ENCODE measurements around the gene DSE. TPM values are rescaled to one million over a fixed set of nuclear protein-coding genes. Genes with fewer than 3 reads are reported as not detected.

The DSE gene
- total RNA-seq, 1 experiment from 2014 or later = 38.5 TPM

GRCh38 chr6:116419069-116419786 is 48.5 kb downstream of the DSE start:
- Histone ChIP-seq H3K4me3 (replicated peaks in 1 of 2; ENCODE audit: low read depth in 1 of 2, low read length in 2 of 2) (no peak overlapping the region), H3K4me1 (ENCODE audit: control insufficient read depth in 1 of 2, insufficient read depth in 2 of 2, low read length in 2 of 2) (peaks cover 0 to 10% of the 10 kb centered on the region in 2 experiments; a peak in 2 of 4 replicates), H3K4me2 (ENCODE audit: low read length) (no peak overlapping the region), H4K20me1 (ENCODE audit: insufficient read depth) (no peaks in the 10 kb centered on the region), H3K9me2 (ENCODE audit: insufficient read depth) (no peaks in the 10 kb centered on the region), H3K79me2 (ENCODE audit: insufficient read depth, low read length) (no peaks in the 10 kb centered on the region; the same call in 1 of the 2 replicates), H2AFZ (ENCODE audit: low read depth, low read length, poor library complexity, severe bottlenecking) (no peak overlapping the region), H3K27ac (ENCODE audit: low read depth, low read length) (no peak overlapping the region), H3K27me3 (ENCODE audit: insufficient read depth, low read length) (no peaks in the 10 kb centered on the region), H3K9me3 (ENCODE audit: control insufficient read depth in 1 of 2, insufficient read depth in 1 of 2, low read depth in 1 of 2, low read length in 2 of 2) (no peaks in the 10 kb centered on the region), H3K36me3 (ENCODE audit: control insufficient read depth in 1 of 2, insufficient read depth in 2 of 2, low read length in 2 of 2) (no peaks in the 10 kb centered on the region), H3K9ac (ENCODE audit: low read length) (no peak overlapping the region)
- POLR2A ChIA-PET = no interaction called here
- ATAC-seq = no peak
- BruUV-seq (replicated peaks) = no TSS peak
- RAD21 ChIA-PET (ENCODE audit: low non-redundant PET in 1 of 2, low total read pairs in 2 of 2, uncharacterized antibody in 2 of 2, unreplicated experiment in 2 of 2) = no interaction called here
- TF ChIP-seq FOSL1 (IDR thresholded peaks at IDR 0.05; ENCODE audit: low read depth) = peak; percentile 26; the same call in 1 of the 2 replicates
- no peak for TF ChIP-seq EZH2 (IDR thresholded peaks at IDR 0.05)
- intact Hi-C loops (cut with micrococcal nuclease) = no loop called here
- CTCF ChIA-PET = no interaction called here
- DNase-seq (ENCODE audit: low read depth, low spot score) = no peak

- no peak overlapping the region for H2AFZ ChIP-seq (ENCODE audit: low read depth, low read length, poor library complexity, severe bottlenecking)
- H3K4me1 ChIP-seq (ENCODE audit: control insufficient read depth in 1 of 2, insufficient read depth in 2 of 2, low read length in 2 of 2) = peaks cover 0 to 10% of the 10 kb centered on the region in 2 experiments; a peak in 2 of 4 replicates
- DNase-seq (ENCODE audit: low read depth, low spot score) = no peak
- no peak overlapping the region for H3K9ac ChIP-seq (ENCODE audit: low read length)
- RAD21 ChIA-PET (ENCODE audit: low non-redundant PET in 1 of 2, low total read pairs in 2 of 2, uncharacterized antibody in 2 of 2, unreplicated experiment in 2 of 2) = no interaction called here
- ATAC-seq = no peak
- POLR2A ChIA-PET = no interaction called here
- no peaks in the 10 kb centered on the region for H3K9me3 ChIP-seq (ENCODE audit: control insufficient read depth in 1 of 2, insufficient read depth in 1 of 2, low read depth in 1 of 2, low read length in 2 of 2)
- H3K36me3 ChIP-seq (ENCODE audit: control insufficient read depth in 1 of 2, insufficient read depth in 2 of 2, low read length in 2 of 2) = no peaks in the 10 kb centered on the region
- no peaks in the 10 kb centered on the region for H4K20me1 ChIP-seq (ENCODE audit: insufficient read depth)
- H3K27ac ChIP-seq (ENCODE audit: low read depth, low read length) = no peak overlapping the region
- BruUV-seq (replicated peaks) = no TSS peak
- H3K27me3 ChIP-seq (ENCODE audit: insufficient read depth, low read length) = no peaks in the 10 kb centered on the region
- H3K79me2 ChIP-seq (ENCODE audit: insufficient read depth, low read length) = no peaks in the 10 kb centered on the region; the same call in 1 of the 2 replicates
- H3K4me3 ChIP-seq (replicated peaks in 1 of 2; ENCODE audit: low read depth in 1 of 2, low read length in 2 of 2) = no peak overlapping the region
- H3K4me2 ChIP-seq (ENCODE audit: low read length) = no peak overlapping the region
- CTCF ChIA-PET = interaction anchor here (0.9 kb wide), 1 partner anchor 11 kb away, joined by 3 read pairs; no protein-coding TSS in a partner anchor
- intact Hi-C loops (cut with micrococcal nuclease) = no loop called here
- no peaks in the 10 kb centered on the region for H3K9me2 ChIP-seq (ENCODE audit: insufficient read depth)
- no peak for TF ChIP-seq YY1 (IDR thresholded peaks at IDR 0.05; ENCODE audit: extremely low read depth, insufficient replicate concordance, low read depth, low read length)
- no peak for TF ChIP-seq CTCF (IDR thresholded peaks at IDR 0.05 in 2 of 3, conservative IDR thresholded peaks at IDR 0.05 in 1 of 3; ENCODE audit: borderline replicate concordance in 1 of 3, insufficient read depth in 1 of 3, low read depth in 2 of 3, low read length in 2 of 3)
- TF ChIP-seq CEBPB (IDR thresholded peaks at IDR 0.05; ENCODE audit: low read depth) = no peak
- TF ChIP-seq SIN3A (IDR thresholded peaks at IDR 0.05; ENCODE audit: low read depth) = no peak
- TF ChIP-seq ZBTB33 (IDR thresholded peaks at IDR 0.05; ENCODE audit: extremely low read depth, insufficient replicate concordance, low read length) = no peak
- TF ChIP-seq CBX3 (IDR thresholded peaks at IDR 0.05; ENCODE audit: low read depth) = no peak
- TF ChIP-seq MAX (IDR thresholded peaks at IDR 0.05) = no peak
- no peak for TF ChIP-seq REST (IDR thresholded peaks at IDR 0.05; ENCODE audit: low read depth)
- TF ChIP-seq FOSL1 (IDR thresholded peaks at IDR 0.05; ENCODE audit: low read depth) = no peak
- TF ChIP-seq EZH2 (IDR thresholded peaks at IDR 0.05) = no peak
Measured at GRCh38 chr6:116420341-116420740, 49.6 kb downstream of the DSE start.
